Right atrium auricular region (tissue), 2 donors: ENCODE data around the gene LDLRAD3. TPM values are rescaled to one million over a fixed set of nuclear protein-coding genes. Genes with fewer than 3 reads are reported as not detected.

Source experiments
- DNase-seq: peaks from one replicate; pipeline ENCODE4 v3.0.0-alpha.2; 2019; ENCODE audit warnings: low spot score
- H3K27ac ChIP-seq, 2 donors: fragments of 200-600 bp; sonication (generic); 1 replicate in 1 of 2; 2 replicates in 1 of 2; pipeline ENCODE4 v1.5.1; 2016 to 2019
- H3K27me3 ChIP-seq, 2 donors: fragments of 200-600 bp; sonication (generic); one replicate each; pipeline versions ENCODE4 v1.5.1 to v1.6.0; 2017 to 2019
- H3K36me3 ChIP-seq: fragments of 200-600 bp; sonication (generic); one replicate; pipeline ENCODE4 v1.5.1; 2016
- H3K4me1 ChIP-seq, 2 donors: fragments of 200-600 bp; sonication (generic); one replicate each; pipeline versions ENCODE4 v1.5.1 to v1.6.0; 2017 to 2019
- H3K4me3 ChIP-seq, 2 donors: fragments of 200-600 bp; sonication (generic); 1 replicate in 1 of 2; 2 replicates in 1 of 2; pipeline ENCODE4 v1.5.1; 2017 to 2019; ENCODE audit warnings: mild to moderate bottlenecking in 1 of 2, moderate library complexity in 1 of 2
- H3K9me3 ChIP-seq, 2 donors: fragments of 200-600 bp; sonication (generic); one replicate each; pipeline ENCODE4 v1.5.1; 2019
- CTCF ChIP-seq, 2 donors: fragments of 200-600 bp; sonication (generic); IDR thresholded peaks; one replicate each; pipeline ENCODE4 v1.5.1; 2019; ENCODE audit warnings: antibody characterized with exemption in 2 of 2
- total RNA-seq, 2 donors: library from RNA; depleted of rRNA; stranded (reverse); fragments of >200 nt; gene quantifications; one replicate each; pipeline ENCODE4 v1.1.0, GENCODE V29; 2016

The LDLRAD3 gene
- total RNA-seq, 2 donors from 2014 or later = 3.6 to 7.0 TPM

GRCh38 chr11:36107547-36107946 lies 163.7 kb downstream of the LDLRAD3 start:
- TF ChIP-seq CTCF (IDR thresholded peaks at IDR 0.05) = no peak
- no peaks in the 10 kb centered on the region for H3K9me3 ChIP-seq
- H3K27ac ChIP-seq = no peak overlapping the region
- H3K4me1 ChIP-seq = peaks cover 0 to 18% of the 10 kb centered on the region in 2 donors
- no peak for DNase-seq
- no peaks in the 10 kb centered on the region for H3K36me3 ChIP-seq
- H3K27me3 ChIP-seq = no peaks in the 10 kb centered on the region
- H3K4me3 ChIP-seq = no peak overlapping the region

GRCh38 chr11:36108881-36109589 lies 165.2 kb downstream of the LDLRAD3 start:
- Histone ChIP-seq H3K36me3 (no peaks in the 10 kb centered on the region), H3K9me3 (peaks cover 0 to 12% of the 10 kb centered on the region in 2 donors), H3K4me3 (no peak overlapping the region), H3K27ac (no peak overlapping the region), H3K27me3 (no peaks in the 10 kb centered on the region), H3K4me1 (peaks cover 0 to 17% of the 10 kb centered on the region in 2 donors)
- no peak for DNase-seq
- no peak for TF ChIP-seq CTCF (IDR thresholded peaks at IDR 0.05)

- H3K9me3 ChIP-seq = peaks cover 0 to 17% of the 10 kb centered on the region in 2 donors
- peaks cover 0 to 12% of the 10 kb centered on the region in 2 donors for H3K4me1 ChIP-seq
- H3K27ac ChIP-seq = no peak overlapping the region
- DNase-seq = no peak
- no peak for TF ChIP-seq CTCF (IDR thresholded peaks at IDR 0.05)
- no peaks in the 10 kb centered on the region for H3K36me3 ChIP-seq
- no peak overlapping the region for H3K4me3 ChIP-seq
- no peaks in the 10 kb centered on the region for H3K27me3 ChIP-seq
Measured at GRCh38 chr11:36109590-36109849, 165.7 kb downstream of the LDLRAD3 start.

GRCh38 chr11:36109850-36110606 lies 166.2 kb downstream of the LDLRAD3 start:
- H3K27me3 ChIP-seq = no peaks in the 10 kb centered on the region
- H3K9me3 ChIP-seq = peaks cover 0 to 22% of the 10 kb centered on the region in 2 donors
- H3K4me1 ChIP-seq = peaks cover 0 to 7% of the 10 kb centered on the region in 2 donors
- no peak overlapping the region for H3K27ac ChIP-seq
- TF ChIP-seq CTCF (IDR thresholded peaks at IDR 0.05) = no peak
- DNase-seq = no peak
- no peak overlapping the region for H3K4me3 ChIP-seq
- H3K36me3 ChIP-seq = no peaks in the 10 kb centered on the region

DNA sequence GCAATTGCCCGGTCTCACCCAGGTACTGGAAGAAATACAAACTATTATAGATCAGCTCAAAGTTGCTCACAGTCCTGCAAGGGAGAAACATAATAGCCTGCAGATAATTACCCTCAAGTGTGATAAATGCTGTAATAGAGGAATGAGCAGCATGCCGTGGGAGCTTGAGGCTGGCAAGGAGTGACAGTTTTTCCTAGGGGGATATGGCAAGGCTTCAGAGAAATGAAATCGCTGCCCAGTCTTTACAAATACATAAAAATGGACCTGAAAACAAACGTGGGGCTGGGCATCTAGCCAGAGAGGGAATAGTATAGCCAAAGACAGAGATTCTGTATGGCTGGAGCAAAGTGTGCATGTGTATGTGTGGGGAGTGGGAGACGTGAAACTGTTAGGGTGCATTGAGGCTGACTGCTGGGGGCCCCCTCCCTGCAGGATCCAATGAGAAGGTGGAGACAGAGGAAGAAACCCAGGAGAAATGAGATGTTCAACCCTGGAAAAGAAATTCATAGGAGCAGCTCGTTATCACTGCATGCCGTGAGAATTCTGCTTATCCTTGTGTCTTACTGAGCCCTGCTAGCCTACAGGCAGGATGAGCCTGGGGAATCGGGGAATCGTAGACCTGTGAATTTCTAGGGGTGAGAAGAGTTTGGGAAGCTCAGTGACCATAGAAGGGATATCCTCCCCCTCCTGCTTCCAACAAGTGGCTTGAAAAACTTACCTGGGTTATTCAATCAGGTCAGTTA lies 167.0 kb downstream of the LDLRAD3 start:
- Histone ChIP-seq H3K27me3 (no peaks in the 10 kb centered on the region), H3K36me3 (no peaks in the 10 kb centered on the region)

More for the DNA sequence above, 167.0 kb downstream of the LDLRAD3 start:
- no peak overlapping the region for H3K27ac ChIP-seq
- no peak for DNase-seq
- TF ChIP-seq CTCF (IDR thresholded peaks at IDR 0.05) = no peak
- no peak overlapping the region for H3K4me3 ChIP-seq
- H3K9me3 ChIP-seq = peaks cover 0 to 22% of the 10 kb centered on the region in 2 donors
- H3K4me1 ChIP-seq = no peaks in the 10 kb centered on the region
